ENCODE results near the gene NAALADL2. TPM values are rescaled to one million over a fixed set of nuclear protein-coding genes. Genes with fewer than 3 reads are reported as not detected.
"Not testable (repeated sequence)": the region's sequence is repeated elsewhere in the genome, so short reads cannot be mapped to it uniquely, and the experiment has no call there.

The NAALADL2 gene
- total RNA-seq, 2 experiments from 2014 or later = 0.30 to 1.2 TPM

DNA sequence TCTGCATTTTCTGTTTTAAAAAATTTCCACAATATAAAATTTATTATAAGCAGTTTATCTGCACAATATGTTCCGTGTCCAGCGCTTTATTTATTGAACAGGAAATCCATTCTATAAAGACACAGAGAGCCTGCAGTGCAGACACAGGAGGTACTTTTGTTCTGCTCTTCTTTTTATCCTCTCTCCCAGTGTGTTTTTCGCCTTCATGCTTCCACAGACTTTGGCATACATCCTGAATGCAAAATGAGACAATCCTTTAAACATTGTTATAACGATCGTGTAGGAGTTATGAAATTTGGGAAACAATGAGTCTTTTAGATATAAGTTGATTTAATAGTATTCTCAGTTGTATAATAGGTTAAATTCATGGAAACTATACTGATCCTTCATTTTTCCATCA lies 749.2 kb downstream of the NAALADL2 start:
- H3K27me3 Mint-ChIP-seq = no peaks in the 10 kb centered on the region
- intact Hi-C loops (cut with DNase I, micrococcal nuclease) = no loop called here
- H3K9me3 Mint-ChIP-seq = peaks cover 3% of the 10 kb centered on the region
- Histone ChIP-seq H3K36me3 (ENCODE audit: insufficient read depth, low read length) (no peaks in the 10 kb centered on the region), H3K9me3 (ENCODE audit: control insufficient read depth in 1 of 2, insufficient read depth in 1 of 2, low read length in 2 of 2) (no peaks in the 10 kb centered on the region), H3K27me3 (ENCODE audit: control insufficient read depth in 1 of 2, insufficient read depth in 2 of 2, low read length in 2 of 2) (no peaks in the 10 kb centered on the region), H3K4me3 (ENCODE audit: low read length) (no peak overlapping the region), H3K4me1 (ENCODE audit: insufficient read depth, low read length) (no peaks in the 10 kb centered on the region), H3K27ac (ENCODE audit: low read depth in 1 of 2, low read length in 2 of 2) (no peak overlapping the region)
- DNase-seq = no peak
- CTCF ChIA-PET = no interaction called here
- POLR2A ChIA-PET = no interaction called here
- no peak for TF ChIP-seq CTCF (IDR thresholded peaks at IDR 0.05)
- no peaks in the 10 kb centered on the region for H3K36me3 Mint-ChIP-seq (ENCODE audit: low read depth)
- no peak for ATAC-seq (ENCODE audit: poor library complexity)
- no peak overlapping the region for H3K27ac Mint-ChIP-seq
- H3K4me1 Mint-ChIP-seq (ENCODE audit: low read depth) = no peaks in the 10 kb centered on the region
- H3K4me3 Mint-ChIP-seq = no peak overlapping the region

- CTCF ChIA-PET = no interaction called here
- no peak for ATAC-seq (ENCODE audit: poor library complexity)
These were observed 749.8 kb downstream of the NAALADL2 start for GRCh38 chr3:175608911-175609310.

DNA sequence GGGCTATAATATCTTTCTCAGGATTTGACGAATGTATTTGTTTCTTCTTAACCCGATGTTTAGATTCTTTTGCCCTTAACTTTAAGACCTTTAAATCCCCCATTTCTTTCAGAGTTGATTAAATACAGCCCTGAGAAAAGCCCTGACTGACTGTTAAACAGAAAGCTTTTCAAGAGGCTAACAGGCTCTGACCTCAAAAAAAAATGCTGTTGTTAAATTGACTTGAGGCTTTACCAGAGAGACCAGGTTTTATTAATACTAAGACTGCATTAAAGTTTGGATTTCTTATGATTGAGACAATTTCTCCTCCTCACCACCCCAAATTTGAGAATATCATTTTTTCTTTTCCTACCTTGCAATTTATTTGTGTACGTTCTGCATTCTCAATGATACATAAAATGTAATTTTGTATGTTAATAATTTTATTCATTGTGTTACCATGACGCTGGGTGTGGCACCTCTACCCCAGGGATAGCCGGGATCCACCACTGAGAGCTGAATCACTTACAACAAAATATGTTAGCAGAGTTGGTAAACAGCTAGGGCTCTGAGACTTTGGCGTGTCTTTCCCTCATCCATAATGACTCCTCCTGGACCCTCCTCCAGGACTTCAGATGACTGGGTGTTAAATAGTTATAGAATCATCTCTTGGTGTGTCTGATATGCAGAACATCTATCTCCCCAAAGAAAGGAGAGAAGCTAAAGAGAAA lies 753.5 kb downstream of the NAALADL2 start:
- DNase-seq (no peak), ATAC-seq (ENCODE audit: poor library complexity) (no peak)
- peaks cover 5% of the 10 kb centered on the region for H3K9me3 Mint-ChIP-seq
- peaks cover 0 to 9% of the 10 kb centered on the region in 2 experiments for H3K9me3 ChIP-seq (ENCODE audit: control insufficient read depth in 1 of 2, insufficient read depth in 1 of 2, low read length in 2 of 2)
- no peak for TF ChIP-seq CTCF (IDR thresholded peaks at IDR 0.05)
- no peak overlapping the region for H3K4me3 Mint-ChIP-seq
- no peaks in the 10 kb centered on the region for H3K27me3 Mint-ChIP-seq
- no peaks in the 10 kb centered on the region for H3K4me1 ChIP-seq (ENCODE audit: insufficient read depth, low read length)
- no peaks in the 10 kb centered on the region for H3K4me1 Mint-ChIP-seq (ENCODE audit: low read depth)
- CTCF ChIA-PET = no interaction called here
- no peaks in the 10 kb centered on the region for H3K36me3 ChIP-seq (ENCODE audit: insufficient read depth, low read length)
- H3K27ac Mint-ChIP-seq = no peak overlapping the region
- H3K36me3 Mint-ChIP-seq (ENCODE audit: low read depth) = no peaks in the 10 kb centered on the region
- POLR2A ChIA-PET = no interaction called here
- H3K27ac ChIP-seq (ENCODE audit: low read depth in 1 of 2, low read length in 2 of 2) = no peak overlapping the region
- intact Hi-C loops (cut with DNase I, micrococcal nuclease) = no loop called here
- no peak overlapping the region for H3K4me3 ChIP-seq (ENCODE audit: low read length)
- H3K27me3 ChIP-seq (ENCODE audit: control insufficient read depth in 1 of 2, insufficient read depth in 2 of 2, low read length in 2 of 2) = no peaks in the 10 kb centered on the region

More at GRCh38 chr3:175608911-175609310, 749.8 kb downstream of the NAALADL2 start:
- POLR2A ChIA-PET = no interaction called here
- peaks cover 2% of the 10 kb centered on the region for H3K9me3 Mint-ChIP-seq
- Histone ChIP-seq H3K9me3 (ENCODE audit: control insufficient read depth in 1 of 2, insufficient read depth in 1 of 2, low read length in 2 of 2) (peaks cover 0 to 1% of the 10 kb centered on the region in 2 experiments), H3K27me3 (ENCODE audit: control insufficient read depth in 1 of 2, insufficient read depth in 2 of 2, low read length in 2 of 2) (no peaks in the 10 kb centered on the region), H3K4me1 (ENCODE audit: insufficient read depth, low read length) (no peaks in the 10 kb centered on the region), H3K27ac (ENCODE audit: low read depth in 1 of 2, low read length in 2 of 2) (no peak overlapping the region), H3K36me3 (ENCODE audit: insufficient read depth, low read length) (no peaks in the 10 kb centered on the region), H3K4me3 (ENCODE audit: low read length) (no peak overlapping the region)
- no peak overlapping the region for H3K4me3 Mint-ChIP-seq
- H3K27ac Mint-ChIP-seq = no peak overlapping the region
- intact Hi-C loops (cut with DNase I, micrococcal nuclease) = no loop called here
- DNase-seq = no peak
- H3K36me3 Mint-ChIP-seq (ENCODE audit: low read depth) = no peaks in the 10 kb centered on the region
- no peaks in the 10 kb centered on the region for H3K27me3 Mint-ChIP-seq
- no peak for TF ChIP-seq CTCF (IDR thresholded peaks at IDR 0.05)
- no peaks in the 10 kb centered on the region for H3K4me1 Mint-ChIP-seq (ENCODE audit: low read depth)

DNA sequence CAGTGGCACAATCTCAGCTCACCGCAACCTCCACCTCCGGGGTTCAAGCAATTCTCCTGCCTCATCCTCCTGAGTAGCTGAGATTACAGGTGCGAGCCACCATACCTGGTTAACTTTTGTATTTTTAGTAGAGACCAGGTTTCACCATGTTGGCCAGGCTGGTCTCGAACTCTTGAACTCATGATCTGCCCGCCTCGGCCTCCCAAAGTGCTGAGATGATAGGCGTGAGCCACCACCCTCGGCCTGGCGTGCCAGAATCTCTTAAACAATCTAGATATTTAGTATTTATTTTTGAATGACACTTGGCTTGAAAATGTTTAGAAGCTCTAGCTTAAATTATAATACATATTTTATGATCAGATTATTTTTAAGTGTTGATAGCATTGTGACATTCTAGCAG lies 755.0 kb downstream of the NAALADL2 start:
- H3K27ac ChIP-seq (ENCODE audit: low read depth in 1 of 2, low read length in 2 of 2); H3K4me1 Mint-ChIP-seq (ENCODE audit: low read depth); H3K27me3 ChIP-seq (ENCODE audit: control insufficient read depth in 1 of 2, insufficient read depth in 2 of 2, low read length in 2 of 2); H3K27me3 Mint-ChIP-seq; CTCF ChIA-PET; intact Hi-C loops (cut with DNase I, micrococcal nuclease); ATAC-seq (ENCODE audit: poor library complexity); H3K4me1 ChIP-seq (ENCODE audit: insufficient read depth, low read length); POLR2A ChIA-PET; H3K4me3 ChIP-seq (ENCODE audit: low read length); H3K9me3 Mint-ChIP-seq; H3K9me3 ChIP-seq (ENCODE audit: control insufficient read depth in 1 of 2, insufficient read depth in 1 of 2, low read length in 2 of 2); H3K36me3 Mint-ChIP-seq (ENCODE audit: low read depth); DNase-seq; H3K4me3 Mint-ChIP-seq; H3K36me3 ChIP-seq (ENCODE audit: insufficient read depth, low read length); H3K27ac Mint-ChIP-seq: not testable (repeated sequence)

Measured in CD4-positive, alpha-beta T cell (primary cell).